Measurements from ENCODE around the gene GRK4.
"Not testable (repeated sequence)": the region's sequence is repeated elsewhere in the genome, so short reads cannot be mapped to it uniquely, and the experiment has no call there.

Gene GRK4

DNA sequence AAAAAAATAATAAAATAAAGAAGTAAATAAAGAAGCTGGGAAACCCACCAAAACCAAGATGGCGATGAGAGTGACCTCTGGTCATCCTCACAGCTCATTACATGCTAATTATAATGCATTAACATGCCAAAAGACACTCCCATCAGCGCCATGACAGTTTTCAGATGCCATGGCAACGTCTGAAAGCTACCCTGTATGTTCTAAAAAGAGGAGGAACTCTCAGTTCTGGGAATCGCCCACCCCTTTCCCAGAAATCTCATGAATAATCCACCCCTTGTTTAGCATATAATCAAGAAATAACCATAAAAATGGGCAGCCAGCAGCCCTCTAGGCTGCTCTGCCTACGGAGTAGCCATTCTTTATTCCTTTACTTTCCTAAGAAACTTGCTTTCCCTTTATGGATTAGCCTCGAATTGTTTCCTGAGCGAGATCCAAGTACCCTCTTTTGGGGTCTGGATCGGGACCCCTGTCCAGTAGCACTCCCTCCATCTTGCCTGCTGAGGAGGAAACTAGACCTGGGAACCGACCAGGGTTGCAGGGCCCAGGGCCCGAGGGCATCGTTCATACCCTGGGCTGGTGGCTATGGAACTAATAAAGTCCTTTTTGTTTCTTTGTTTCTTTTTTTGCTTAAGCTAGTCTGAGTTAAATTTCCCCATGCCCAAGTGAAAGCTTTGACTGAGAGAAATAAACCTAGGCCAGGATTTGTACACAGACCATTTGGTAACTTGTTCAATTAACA is 80.1 kb downstream of the GRK4 start:
- FAIRE-seq: no peak

DNA sequence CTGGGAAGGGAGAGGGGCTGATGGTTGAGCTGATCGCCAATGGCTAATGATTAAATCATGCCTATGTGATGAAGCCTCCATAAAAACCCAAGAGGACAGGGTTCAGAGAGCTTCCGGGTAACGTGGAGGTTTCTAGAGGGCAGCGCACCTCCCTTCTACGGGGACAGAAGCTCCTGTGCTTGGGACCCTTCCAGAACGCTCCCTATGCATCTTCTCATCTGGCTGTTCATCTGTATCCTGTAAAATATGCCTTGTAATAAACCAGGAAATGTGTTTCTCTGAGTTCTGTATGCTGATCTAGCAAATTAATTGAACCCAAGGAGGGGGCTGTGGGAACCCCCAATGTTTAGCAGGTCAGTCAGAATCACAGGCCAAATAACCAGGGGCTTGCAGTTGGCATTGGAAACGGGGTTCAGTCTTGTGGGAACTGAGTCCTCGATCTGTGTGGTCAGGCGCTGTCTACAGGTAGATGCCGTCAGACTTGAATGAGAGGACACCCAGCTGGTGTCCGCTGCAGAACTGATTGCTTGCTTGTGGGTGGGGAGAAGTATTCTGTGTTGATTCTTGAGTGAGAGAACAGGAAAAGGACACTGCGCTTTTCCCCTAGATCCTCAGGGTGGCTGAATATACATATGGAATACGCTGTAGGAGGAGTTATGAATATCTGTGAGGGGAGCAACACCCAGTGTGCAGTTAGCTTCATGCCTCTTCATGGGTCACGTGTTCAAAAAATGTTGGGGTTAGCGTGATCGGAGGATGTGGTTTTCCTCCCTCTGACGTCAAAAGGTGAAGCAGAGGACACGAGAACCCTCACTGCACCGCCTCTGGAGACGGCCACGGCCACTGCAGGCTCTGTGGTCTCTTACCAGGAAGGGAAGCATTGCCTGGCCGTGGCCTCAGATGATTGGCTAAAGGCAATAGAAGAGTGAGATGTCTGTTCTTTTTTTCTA is 81.8 kb downstream of the GRK4 start:
- no peak for FAIRE-seq

DNA sequence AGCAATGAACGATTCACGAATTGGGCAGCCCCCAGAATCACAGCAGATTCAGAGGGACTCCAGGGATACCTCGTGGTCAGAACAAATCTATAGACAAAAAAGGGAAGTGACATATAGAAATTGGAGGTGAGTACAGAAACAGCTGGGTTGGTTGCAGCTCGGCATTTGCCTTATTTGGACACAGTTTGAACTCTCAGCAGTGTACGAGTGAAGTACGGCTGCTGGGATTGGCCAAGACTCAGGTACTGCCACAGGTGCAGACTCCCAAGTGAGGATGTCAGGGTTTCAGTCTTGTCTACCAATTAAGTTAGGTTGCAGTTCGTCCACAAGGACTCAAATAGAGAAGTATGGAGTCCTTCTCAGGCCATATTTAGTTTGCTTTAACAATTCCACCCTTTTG is 82.8 kb downstream of the GRK4 start:
- FAIRE-seq: no peak

DNA sequence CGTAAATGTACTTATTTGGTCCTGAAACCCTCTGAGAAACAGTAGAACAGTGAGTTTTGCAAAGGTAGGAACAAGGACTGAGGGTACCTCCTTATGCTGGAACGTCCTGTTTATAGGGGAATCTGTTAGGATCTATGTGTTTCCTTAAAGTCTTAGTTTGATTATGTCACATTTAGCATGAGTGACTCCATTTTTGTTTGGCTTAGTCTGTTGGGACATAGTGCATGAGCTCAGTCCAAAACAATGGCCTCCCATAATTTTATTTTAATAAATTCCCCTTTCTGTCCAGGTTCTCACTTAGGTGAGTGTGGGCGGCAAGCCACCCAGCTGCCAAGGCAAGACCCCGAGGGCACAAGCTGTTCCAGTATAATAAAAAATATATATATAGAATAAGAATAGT is 83.3 kb downstream of the GRK4 start:
- no peak for FAIRE-seq

DNA sequence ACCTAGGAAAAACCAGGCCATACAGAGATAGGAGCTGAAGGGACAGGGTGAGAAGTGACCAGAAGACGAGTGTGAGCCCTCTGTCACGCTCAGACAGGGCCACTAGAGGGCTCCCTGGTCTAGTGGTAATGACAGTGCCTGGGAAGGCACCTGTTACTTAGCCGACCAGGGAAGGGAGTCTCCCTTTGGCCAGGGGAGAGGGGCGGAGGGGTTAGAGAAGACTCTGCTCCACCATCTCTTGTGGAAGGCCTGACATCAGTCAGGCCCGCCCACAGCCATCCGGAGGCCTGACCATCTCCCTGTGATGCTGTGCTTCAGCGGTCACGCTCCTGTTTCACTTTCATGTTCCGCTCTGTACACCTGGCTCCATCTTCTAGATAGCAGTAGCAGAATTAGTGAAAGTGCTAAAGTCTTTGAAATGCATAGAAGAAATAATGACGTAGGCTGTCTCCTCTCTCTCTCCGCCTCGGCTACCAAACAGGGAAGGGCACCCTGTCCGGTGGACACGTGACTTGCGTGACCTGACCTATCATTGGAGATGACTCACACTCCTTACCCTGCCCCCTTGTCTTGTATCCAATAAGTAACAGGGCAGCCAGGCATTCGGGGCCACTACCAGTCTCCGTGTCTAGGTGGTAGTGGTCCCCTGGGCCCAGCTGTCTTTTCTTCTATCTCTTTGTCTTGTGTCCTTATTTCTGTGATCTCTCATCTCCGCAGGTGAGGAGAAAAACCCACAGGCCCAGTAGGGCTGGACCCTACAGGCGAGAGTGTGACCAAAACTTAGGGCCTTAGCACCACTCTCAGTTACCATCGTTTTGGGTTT is 84.3 kb downstream of the GRK4 start:
- FAIRE-seq: peak; percentile 32

DNA sequence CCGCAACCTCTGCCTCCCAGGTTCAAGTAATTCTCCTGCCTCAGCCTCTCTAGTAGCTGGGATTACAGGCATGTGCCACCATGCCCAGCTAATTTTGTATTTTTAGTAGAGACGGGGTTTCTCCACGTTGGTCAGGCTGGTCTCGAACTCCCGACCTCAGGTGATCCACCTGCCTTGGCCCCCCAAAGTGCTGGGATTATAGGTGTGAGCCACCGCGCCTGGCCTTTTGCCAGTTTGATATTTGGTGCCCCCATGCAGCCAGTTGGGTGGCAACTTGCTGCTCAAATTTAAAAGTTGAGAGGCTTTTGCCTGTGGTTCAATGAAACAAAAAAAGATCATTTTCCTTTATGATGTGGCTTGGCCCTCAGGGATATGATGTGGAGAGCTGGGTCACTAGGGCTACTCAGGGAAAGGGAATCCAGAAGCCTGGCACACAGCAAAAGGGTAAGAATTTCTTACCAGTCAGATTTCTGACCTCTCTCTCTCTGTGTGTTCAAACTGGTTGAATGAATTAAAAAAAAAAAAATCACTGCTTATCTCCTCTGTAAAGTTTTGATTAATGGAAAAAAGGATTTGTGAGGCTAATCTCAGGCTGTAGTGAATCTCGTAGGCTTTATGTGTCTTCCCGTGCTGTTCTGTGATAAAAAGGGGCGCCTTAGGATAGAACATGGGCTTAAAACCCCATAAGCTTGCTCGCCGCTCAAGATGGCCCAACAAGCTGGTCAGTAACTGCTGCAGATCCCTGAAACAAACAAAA is 87.9 kb downstream of the GRK4 start:
- FAIRE-seq: not testable (repeated sequence)

DNA sequence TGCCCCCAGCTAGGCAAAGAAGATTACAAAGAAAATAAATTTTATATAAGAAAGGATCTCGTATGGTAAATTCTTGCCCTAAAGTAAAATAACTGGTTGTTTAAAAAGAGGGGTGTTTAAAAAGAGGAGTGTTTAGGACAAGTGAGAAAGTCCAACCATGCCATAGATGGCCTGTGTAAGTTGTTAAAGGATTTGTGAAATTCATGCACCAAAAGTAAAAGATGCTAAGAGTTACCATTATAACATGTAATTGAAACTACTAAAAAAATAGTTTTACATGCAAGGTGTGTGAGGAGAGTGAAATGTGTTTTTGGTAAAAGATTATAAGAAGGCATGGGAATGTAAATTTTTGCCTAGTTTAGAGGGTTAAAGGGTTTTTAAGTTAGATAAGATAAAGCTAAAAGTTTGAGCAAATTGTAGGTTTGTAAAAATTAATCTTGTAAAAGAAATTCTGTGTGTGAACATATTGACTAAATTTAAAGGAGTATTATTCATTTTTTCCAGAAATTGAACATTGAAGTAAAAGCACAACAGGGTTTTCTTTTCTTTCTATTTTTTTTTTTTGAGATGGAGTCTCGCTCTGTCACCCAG is 90.9 kb downstream of the GRK4 start:
- no peak for FAIRE-seq

DNA sequence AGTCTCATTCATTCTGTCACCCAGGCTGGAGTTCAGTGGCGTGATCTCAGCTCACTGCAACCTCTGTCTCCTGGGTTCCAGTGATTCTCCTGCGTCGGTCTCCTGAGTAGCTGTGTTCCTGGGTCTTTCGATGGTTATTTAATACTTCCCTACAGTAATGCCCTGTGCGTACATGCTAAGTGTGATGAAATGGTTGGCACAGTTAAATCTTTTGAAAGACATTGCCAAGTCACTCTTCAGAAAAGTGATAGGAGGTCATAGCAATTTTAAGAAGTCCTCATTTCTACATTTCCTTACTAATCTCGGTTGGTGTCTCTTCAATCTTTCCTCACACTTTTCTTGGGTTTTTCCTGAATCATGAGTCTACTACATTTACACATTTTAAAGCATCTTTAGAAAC is 96.6 kb downstream of the GRK4 start:
- FAIRE-seq: no peak

DNA sequence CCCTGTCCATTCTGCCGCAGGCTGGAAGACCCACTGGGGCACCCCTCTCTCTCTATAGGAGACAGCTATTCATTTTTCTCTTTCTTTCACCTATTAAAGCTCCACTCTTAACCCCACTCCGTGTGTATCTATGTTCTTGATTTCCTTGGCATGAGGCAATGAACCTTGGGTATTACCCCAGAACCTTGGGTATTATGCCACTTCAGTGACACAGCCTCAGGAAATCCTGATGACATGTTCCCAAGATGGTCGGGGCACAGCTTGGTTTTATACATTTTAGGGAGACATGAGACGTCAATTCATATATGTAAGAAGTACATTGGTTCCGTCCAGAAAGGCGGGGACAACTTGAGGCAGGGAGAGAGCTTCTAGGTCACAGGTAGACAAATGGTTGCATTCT is 97.6 kb downstream of the GRK4 start:
- no peak for FAIRE-seq

DNA sequence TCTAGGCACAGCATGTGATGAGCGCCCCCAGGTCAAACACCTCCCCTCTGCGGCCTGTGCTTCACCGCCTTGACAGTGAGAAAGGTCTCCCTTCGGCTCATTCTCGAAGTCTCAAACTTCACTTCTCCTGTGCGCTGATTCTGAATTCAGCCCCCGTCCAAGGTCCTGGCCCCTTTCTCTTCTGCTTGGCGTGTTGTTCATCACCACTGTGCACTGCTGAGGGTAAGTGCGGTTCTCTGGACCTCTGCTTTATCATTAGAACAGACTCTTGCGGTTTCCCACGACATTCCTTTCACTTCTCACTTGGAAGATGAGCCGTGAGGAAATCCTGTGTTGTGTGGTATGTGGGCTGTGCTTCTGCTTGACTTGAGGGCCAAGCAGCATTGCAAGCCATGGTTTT is 99.1 kb downstream of the GRK4 start:
- no peak for FAIRE-seq

DNA sequence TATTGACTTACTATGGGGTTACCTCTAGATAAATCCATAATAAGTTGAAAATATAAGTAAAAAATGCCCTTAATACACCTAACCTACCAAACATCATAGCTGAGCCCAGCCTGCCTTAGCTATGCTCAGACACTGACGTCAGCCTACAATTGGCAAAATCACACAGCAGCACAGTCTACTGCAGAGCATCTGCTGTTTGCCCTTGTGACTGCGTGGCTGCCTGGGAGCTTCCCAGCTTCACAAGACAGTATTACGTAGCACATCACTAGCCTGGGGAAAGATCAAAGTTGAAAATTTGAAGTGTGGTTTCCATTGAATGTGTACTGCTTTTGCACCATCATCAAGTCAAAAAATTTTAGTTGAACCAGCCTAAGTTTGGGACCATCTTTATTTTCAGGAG is 102.2 kb downstream of the GRK4 start:
- FAIRE-seq: no peak

DNA sequence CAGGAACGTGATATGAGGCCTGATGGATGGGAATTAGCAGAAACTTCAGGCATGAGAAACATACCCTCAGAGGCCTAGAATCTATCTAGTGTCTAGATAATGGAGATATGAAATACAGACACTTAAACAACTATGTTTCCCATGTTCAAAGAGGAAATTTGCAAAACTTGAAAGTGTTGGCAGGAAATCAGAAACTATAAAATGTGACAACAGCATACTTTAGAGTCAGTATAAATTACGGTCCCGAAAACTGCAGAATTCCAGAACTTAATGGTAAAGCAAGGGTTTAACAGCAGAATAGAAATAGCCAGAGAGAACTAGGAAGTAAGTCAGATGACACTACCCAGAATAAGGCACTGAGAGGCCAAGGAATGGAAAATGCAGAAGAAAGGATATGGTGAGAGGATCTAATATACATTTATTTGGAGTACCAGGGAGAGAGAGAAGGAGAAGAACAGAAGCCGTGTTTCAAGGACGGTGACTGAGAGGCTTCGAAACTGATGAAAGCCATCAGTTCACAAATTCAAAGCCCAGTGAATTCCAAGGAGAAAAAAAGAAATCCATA is 103.5 kb downstream of the GRK4 start:
- FAIRE-seq: no peak

DNA sequence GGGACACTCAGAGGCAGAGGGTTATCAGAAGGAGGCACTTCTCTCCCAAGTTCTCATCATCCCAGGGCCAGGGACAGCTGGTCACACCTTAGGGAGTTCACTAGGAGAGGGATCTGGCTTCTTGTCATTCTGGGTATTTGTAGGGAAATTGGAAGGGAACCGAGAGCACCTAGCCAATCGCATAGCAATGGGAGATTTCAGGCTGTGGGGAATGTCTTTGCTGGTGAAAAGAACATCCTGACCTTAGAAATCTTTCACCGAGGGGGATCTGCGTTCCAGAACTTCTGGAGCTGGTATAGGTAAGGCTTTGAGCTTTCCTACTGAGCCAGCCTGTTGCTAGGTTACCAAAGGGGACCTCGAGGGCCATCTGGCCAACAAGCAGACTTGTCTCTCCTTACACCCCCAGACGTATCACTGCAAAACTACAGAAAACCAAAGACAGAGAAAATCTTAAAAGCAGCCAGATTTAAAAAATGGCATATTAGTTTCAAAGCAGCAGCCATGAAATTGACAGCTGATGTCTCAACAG is 104.2 kb downstream of the GRK4 start:
- no peak for FAIRE-seq

DNA sequence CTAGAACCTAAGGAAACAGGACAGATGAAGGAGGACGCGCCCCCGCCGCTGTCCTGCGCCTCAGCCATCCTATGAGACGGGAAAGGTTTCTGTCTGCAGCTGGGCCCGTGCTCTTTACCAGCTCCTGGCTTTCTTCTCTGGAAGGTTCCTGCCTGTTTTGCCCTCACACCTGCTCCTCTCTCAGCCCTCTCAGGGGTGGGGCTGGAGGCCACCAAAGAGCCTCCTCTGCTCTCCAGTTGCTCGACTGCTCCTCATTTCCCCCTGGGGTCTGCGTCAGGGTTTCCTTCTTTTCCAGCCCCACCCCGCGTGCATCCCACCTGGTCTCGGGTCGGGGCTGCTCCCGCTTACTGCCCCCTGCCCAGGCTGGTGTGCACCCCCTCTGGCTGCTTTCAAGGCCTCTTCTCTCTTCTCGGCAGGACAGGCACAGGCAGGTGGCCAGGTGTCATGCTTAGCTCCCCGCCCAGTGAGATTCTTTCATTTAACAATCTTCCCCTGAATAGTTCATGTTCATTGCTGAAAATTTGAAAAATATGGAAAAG is 106.4 kb downstream of the GRK4 start:
- FAIRE-seq: no peak

DNA sequence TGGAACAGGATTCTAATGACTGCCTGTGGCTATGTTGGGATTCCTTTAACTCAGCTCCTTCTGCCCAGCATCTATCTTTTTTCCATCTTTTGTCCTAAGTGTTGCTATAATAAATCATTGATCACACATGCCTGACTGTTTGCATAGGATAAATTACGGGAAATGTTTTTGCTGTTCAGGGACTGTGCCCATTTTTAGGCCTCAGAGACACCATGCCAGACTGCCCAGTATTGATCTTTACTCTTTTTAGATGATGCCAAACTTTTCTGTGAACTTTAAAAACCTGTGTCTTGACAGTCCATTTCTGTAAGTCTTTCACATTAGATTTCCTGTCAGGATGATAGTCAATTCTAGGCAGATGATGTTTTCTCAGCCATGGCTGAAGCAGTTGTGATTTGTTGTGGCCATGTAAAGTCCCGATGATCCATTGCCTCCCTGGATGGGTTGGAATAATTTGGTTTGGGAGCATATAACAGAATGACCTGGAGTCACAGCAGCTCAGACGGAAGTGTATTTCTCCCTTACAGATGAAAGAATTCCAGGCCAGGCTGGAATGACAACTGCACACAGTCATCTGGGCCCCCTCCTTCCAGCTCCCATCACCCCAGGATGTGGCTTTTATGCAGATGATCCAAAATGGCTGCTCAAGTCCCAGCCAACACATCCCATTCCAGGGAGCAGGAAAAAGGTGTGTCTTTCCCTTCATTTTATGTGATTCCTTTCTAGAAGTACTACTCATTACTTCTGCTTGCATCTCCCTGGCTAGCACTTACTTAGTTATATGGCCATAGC is 107.5 kb downstream of the GRK4 start:
- FAIRE-seq: no peak

DNA sequence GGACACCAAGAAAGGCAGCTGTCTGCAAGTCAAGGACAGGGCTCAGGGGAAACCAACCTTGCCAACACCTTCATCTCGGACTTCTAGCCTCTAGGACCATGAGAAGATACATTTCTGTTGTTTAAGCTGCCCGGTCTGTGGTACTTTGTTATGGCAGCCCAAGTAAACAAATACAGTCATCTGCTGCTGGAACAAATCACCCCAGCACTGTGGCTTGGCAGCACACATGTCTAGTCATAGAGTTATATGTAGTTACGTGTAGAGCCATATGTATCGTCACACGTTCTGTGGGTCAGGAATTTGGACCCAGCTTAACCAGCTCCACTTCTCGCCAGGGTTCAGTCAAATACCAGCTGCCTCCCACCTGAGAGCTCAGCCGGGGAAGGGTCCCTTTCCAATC is 108.4 kb downstream of the GRK4 start:
- FAIRE-seq: no peak

DNA sequence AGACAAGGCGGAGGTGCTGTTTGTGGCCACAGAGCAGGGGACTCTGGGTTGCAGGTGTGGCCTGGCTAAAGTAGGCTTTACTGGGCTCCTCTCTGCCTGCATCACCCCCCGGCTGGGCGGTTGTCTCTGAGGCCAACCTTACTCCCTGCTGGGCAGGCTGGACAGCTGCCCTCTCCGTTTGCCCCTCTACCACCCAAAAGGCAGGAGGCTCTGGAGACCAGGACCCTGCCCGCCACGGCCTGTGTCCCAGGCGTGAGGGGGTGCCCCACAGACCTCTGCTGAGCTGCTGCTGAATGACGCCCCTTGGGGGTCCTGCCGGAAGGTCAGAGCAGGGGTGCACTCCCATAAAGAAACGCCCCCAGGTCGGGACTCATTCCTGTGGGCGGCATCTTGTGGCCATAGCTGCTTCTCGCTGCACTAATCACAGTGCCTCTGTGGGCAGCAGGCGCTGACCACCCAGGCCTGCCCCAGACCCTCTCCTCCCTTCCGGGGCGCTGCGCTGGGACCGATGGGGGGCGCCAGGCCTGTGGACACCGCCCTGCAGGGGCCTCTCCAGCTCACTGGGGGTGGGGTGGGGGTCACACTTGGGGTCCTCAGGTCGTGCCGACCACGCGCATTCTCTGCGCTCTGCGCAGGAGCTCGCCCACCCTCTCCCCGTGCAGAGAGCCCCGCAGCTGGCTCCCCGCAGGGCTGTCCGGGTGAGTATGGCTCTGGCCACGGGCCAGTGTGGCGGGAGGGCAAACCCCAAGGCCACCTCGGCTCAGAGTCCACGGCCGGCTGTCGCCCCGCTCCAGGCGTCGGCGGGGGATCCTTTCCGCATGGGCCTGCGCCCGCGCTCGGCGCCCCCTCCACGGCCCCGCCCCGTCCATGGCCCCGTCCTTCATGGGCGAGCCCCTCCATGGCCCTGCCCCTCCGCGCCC is 110.0 kb downstream of the GRK4 start:
- no peak for FAIRE-seq

DNA sequence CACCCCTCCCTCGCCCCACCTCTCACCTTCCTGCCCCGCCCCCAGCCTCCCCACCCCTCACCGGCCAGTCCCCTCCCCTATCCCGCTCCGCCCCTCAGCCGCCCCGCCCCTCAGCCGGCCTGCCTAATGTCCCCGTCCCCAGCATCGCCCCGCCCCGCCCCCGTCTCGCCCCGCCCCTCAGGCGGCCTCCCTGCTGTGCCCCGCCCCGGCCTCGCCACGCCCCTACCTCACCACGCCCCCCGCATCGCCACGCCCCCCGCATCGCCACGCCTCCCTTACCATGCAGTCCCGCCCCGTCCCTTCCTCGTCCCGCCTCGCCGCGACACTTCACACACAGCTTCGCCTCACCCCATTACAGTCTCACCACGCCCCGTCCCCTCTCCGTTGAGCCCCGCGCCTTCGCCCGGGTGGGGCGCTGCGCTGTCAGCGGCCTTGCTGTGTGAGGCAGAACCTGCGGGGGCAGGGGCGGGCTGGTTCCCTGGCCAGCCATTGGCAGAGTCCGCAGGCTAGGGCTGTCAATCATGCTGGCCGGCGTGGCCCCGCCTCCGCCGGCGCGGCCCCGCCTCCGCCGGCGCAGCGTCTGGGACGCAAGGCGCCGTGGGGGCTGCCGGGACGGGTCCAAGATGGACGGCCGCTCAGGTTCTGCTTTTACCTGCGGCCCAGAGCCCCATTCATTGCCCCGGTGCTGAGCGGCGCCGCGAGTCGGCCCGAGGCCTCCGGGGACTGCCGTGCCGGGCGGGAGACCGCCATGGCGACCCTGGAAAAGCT is 110.9 kb downstream of the GRK4 start, which contains the start of the genes HTT and HTT-AS:
TSS of gene HTT (plus strand) at position 604 of the 768 bp plus-strand sequence. CDS start at position 749, 145 bp downstream.
TSS of gene HTT-AS (minus strand) at position 461 of the 768 bp plus-strand sequence.
- no peak for FAIRE-seq
